Common myeloid progenitor, CD34-positive (primary cell): ENCODE data around the gene KDM1A.
A peak's percentile ranks its signal among the peaks of the same experiment; 100 is the strongest.

Source experiments
- CTCF ChIA-PET: fragments of 350-600 bp; sonication (Branson Sonifier 250); formaldehyde crosslinking; loops from one replicate; lab custom pipeline; 2021; ENCODE audit warnings: antibody characterized with exemption; lab: Charles Lee
- POLR2A ChIA-PET: fragments of 350-600 bp; sonication (Branson Sonifier 250); formaldehyde crosslinking; loops from one replicate; lab custom pipeline; 2021; ENCODE audit warnings: antibody characterized with exemption; lab: Charles Lee
- DNase-seq, 3 donors: peaks; one replicate each; pipeline versions ENCODE4 v3.0.0 to v3.0.0-alpha.2; 2013
- H3K27ac ChIP-seq, 2 experiments: 1 replicate in 1 of 2; 2 replicates in 1 of 2; pipeline ENCODE4 v1.7.0; 2013; ENCODE audit warnings: inconsistent platforms in 2 of 2, low read length in 2 of 2, mild to moderate bottlenecking in 2 of 2, low read depth in 1 of 2, moderate library complexity in 1 of 2; ENCODE audit not compliant: severe bottlenecking in 2 of 2, insufficient read depth in 1 of 2, poor library complexity in 1 of 2
- H3K27me3 ChIP-seq, 5 experiments: replicated peaks in 2 of 5; 1 replicate in 3 of 5; 2 replicates in 2 of 5; pipeline versions ENCODE4 v1.6.1 to v1.7.0; 2013; ENCODE audit warnings: low read length in 4 of 5, mild to moderate bottlenecking in 2 of 5, moderate library complexity in 2 of 5, inconsistent platforms in 1 of 5; ENCODE audit not compliant: insufficient read depth in 5 of 5, control insufficient read depth in 4 of 5
- H3K36me3 ChIP-seq, 4 experiments: 1 replicate in 2 of 4; 2 replicates in 2 of 4; pipeline versions ENCODE4 v1.6.1 to v1.7.0; 2013; ENCODE audit warnings: low read length in 3 of 4, control low read depth in 1 of 4, mild to moderate bottlenecking in 1 of 4; ENCODE audit not compliant: control insufficient read depth in 4 of 4, insufficient read depth in 4 of 4
- H3K4me1 ChIP-seq, 4 experiments: 1 replicate in 3 of 4; 2 replicates in 1 of 4; pipeline versions ENCODE4 v1.6.1 to v1.7.1; 2013; ENCODE audit warnings: low read length in 3 of 4, mild to moderate bottlenecking in 3 of 4, control low read depth in 1 of 4, inconsistent platforms in 1 of 4, moderate library complexity in 1 of 4; ENCODE audit not compliant: control insufficient read depth in 4 of 4, insufficient read depth in 4 of 4; ENCODE audit errors: control extremely low read depth in 1 of 4
- H3K4me3 ChIP-seq, 7 experiments: 1 replicate in 4 of 7; 2 replicates in 3 of 7; pipeline versions ENCODE4 v1.5.1 to v1.7.0; 2013; ENCODE audit warnings: mild to moderate bottlenecking in 7 of 7, low read length in 6 of 7, moderate library complexity in 6 of 7, inconsistent platforms in 2 of 7, low read depth in 2 of 7, control low read depth in 1 of 7; ENCODE audit not compliant: insufficient read depth in 4 of 7, control insufficient read depth in 1 of 7; ENCODE audit errors: extremely low read depth in 1 of 7
- H3K9me3 ChIP-seq, 5 experiments: 1 replicate in 4 of 5; 2 replicates in 1 of 5; pipeline versions ENCODE4 v1.6.1 to v1.7.1; 2013; ENCODE audit warnings: low read length in 4 of 5, mild to moderate bottlenecking in 2 of 5, inconsistent platforms in 1 of 5, low read depth in 1 of 5, moderate library complexity in 1 of 5; ENCODE audit not compliant: control insufficient read depth in 4 of 5, insufficient read depth in 2 of 5; ENCODE audit errors: control extremely low read depth in 1 of 5
- WGBS: methylation state at CpG from one replicate; pipeline ENCODE4 v1.1.5; 2013; ENCODE audit not compliant: insufficient coverage; 5-methylcytosine and 5-hydroxymethylcytosine counted together

KDM1A gene

GRCh38 chr1:23100074-23100748 is 80.9 kb downstream of the KDM1A start:
- POLR2A ChIA-PET: interaction anchor here (1.8 to 2.0 kb wide), 2 partner anchors 69 to 84 kb away, joined by 7 to 9 read pairs; partner anchors contain the start of gene LUZP1
- CTCF ChIA-PET: interaction anchor here (1.0 to 21.1 kb wide), 17 partner anchors 10 to 101 kb away, joined by 3 to 478 read pairs (median 6); partner anchors contain the start of gene LUZP1
- Histone ChIP-seq H3K4me3 (peak overlapping the region in 1 of 7 experiments; percentile 17), H3K27me3 (no peaks in the 10 kb centered on the region), H3K9me3 (no peaks in the 10 kb centered on the region), H3K4me1 (peaks cover 18 to 62% (median 46%) of the 10 kb centered on the region in 4 experiments), H3K36me3 (peaks cover 0 to 2% (median 2%) of the 10 kb centered on the region in 4 experiments), H3K27ac (no peak overlapping the region)
- DNase-seq: peak; percentile 63 to 91 (median 90)
- WGBS: 67% methylated on average over 3 of the region's 3 CpGs

GRCh38 chr1:23101101-23101827 is 82.0 kb downstream of the KDM1A start:
- no peaks in the 10 kb centered on the region for H3K9me3 ChIP-seq
- no peak overlapping the region for H3K4me3 ChIP-seq
- ChIA-PET POLR2A (interaction anchor here (0.6 kb wide), 1 partner anchor 68 kb away, joined by 3 read pairs; no protein-coding TSS in a partner anchor), CTCF (interaction anchor here (0.9 to 21.1 kb wide), 9 partner anchors 9 to 80 kb away, joined by 3 to 478 read pairs (median 12); no protein-coding TSS in a partner anchor)
- H3K27me3 ChIP-seq: no peaks in the 10 kb centered on the region
- peaks cover 0 to 2% (median 1%) of the 10 kb centered on the region in 4 experiments for H3K36me3 ChIP-seq
- no peak overlapping the region for H3K27ac ChIP-seq
- WGBS: 94% methylated on average over 3 of the region's 3 CpGs
- no peak for DNase-seq
- peaks cover 18 to 62% (median 46%) of the 10 kb centered on the region in 4 experiments for H3K4me1 ChIP-seq

GRCh38 chr1:23101887-23102286 is 82.6 kb downstream of the KDM1A start:
- CTCF ChIA-PET: interaction anchor here (0.9 to 21.1 kb wide), 5 partner anchors 11 to 123 kb away, joined by 3 to 478 read pairs (median 5); no protein-coding TSS in a partner anchor
- H3K36me3 ChIP-seq: peaks cover 0 to 7% (median 3%) of the 10 kb centered on the region in 4 experiments
- 89% methylated on average over 1 of the region's 2 CpGs for WGBS

GRCh38 chr1:23102289-23102688 is 83.0 kb downstream of the KDM1A start:
- Histone ChIP-seq H3K4me3 (peak overlapping the region in 1 of 7 experiments; percentile 37), H3K27me3 (no peaks in the 10 kb centered on the region), H3K36me3 (peaks cover 0 to 9% (median 4%) of the 10 kb centered on the region in 4 experiments), H3K4me1 (peaks cover 18 to 62% (median 46%) of the 10 kb centered on the region in 4 experiments), H3K9me3 (no peaks in the 10 kb centered on the region), H3K27ac (no peak overlapping the region)
- no CpG with 5 or more reads among the region's 1 CpG for WGBS
- no peak for DNase-seq
- CTCF ChIA-PET: interaction anchor here (0.6 to 21.1 kb wide), 7 partner anchors 10 to 123 kb away, joined by 3 to 478 read pairs (median 5); no protein-coding TSS in a partner anchor
- POLR2A ChIA-PET: interaction anchor here (0.6 kb wide), 1 partner anchor 78 kb away, joined by 4 read pairs; no protein-coding TSS in a partner anchor

More at GRCh38 chr1:23101887-23102286, 82.6 kb downstream of the KDM1A start:
- DNase-seq: no peak
- peaks cover 18 to 62% (median 46%) of the 10 kb centered on the region in 4 experiments for H3K4me1 ChIP-seq
- no peaks in the 10 kb centered on the region for H3K27me3 ChIP-seq
- peak overlapping the region in 1 of 7 experiments; percentile 37 for H3K4me3 ChIP-seq
- H3K27ac ChIP-seq: no peak overlapping the region
- POLR2A ChIA-PET: interaction anchor here (0.6 kb wide), 1 partner anchor 67 kb away, joined by 3 read pairs; no protein-coding TSS in a partner anchor
- no peaks in the 10 kb centered on the region for H3K9me3 ChIP-seq

- H3K27ac ChIP-seq: peak overlapping the region; percentile 33 to 53
- H3K4me1 ChIP-seq: peaks cover 18 to 62% (median 46%) of the 10 kb centered on the region in 4 experiments
- ChIA-PET POLR2A (interaction anchor here (0.6 to 1.0 kb wide), 2 partner anchors 8 to 77 kb away, joined by 4 read pairs; no protein-coding TSS in a partner anchor), CTCF (interaction anchor here (0.6 to 21.1 kb wide), 8 partner anchors 9 to 124 kb away, joined by 3 to 478 read pairs (median 5); no protein-coding TSS in a partner anchor)
- peak in 2 of 3 donors; percentile 77 to 88 for DNase-seq
- H3K9me3 ChIP-seq: no peaks in the 10 kb centered on the region
- H3K4me3 ChIP-seq: peak overlapping the region in 1 of 7 experiments; percentile 20
- WGBS: 81% methylated on average over 6 of the region's 10 CpGs
- no peaks in the 10 kb centered on the region for H3K27me3 ChIP-seq
- H3K36me3 ChIP-seq: peaks cover 3 to 16% (median 7%) of the 10 kb centered on the region in 4 experiments
These were observed 84.0 kb downstream of the KDM1A start for GRCh38 chr1:23103001-23103889.
